NCI-H526 treated with DMSO at 0.1 percent for 48 hours (cell line): ENCODE measurements around the gene IWS1.
A peak's percentile ranks its signal among the peaks of the same experiment; 100 is the strongest.
"Not testable (repeated sequence)": the region's sequence is repeated elsewhere in the genome, so short reads cannot be mapped to it uniquely, and the experiment has no call there.

Experiments
- DNase-seq: peaks from one replicate; lab custom pipeline; 2025; lab: John Stamatoyannopoulos, UW

The IWS1 gene

DNA sequence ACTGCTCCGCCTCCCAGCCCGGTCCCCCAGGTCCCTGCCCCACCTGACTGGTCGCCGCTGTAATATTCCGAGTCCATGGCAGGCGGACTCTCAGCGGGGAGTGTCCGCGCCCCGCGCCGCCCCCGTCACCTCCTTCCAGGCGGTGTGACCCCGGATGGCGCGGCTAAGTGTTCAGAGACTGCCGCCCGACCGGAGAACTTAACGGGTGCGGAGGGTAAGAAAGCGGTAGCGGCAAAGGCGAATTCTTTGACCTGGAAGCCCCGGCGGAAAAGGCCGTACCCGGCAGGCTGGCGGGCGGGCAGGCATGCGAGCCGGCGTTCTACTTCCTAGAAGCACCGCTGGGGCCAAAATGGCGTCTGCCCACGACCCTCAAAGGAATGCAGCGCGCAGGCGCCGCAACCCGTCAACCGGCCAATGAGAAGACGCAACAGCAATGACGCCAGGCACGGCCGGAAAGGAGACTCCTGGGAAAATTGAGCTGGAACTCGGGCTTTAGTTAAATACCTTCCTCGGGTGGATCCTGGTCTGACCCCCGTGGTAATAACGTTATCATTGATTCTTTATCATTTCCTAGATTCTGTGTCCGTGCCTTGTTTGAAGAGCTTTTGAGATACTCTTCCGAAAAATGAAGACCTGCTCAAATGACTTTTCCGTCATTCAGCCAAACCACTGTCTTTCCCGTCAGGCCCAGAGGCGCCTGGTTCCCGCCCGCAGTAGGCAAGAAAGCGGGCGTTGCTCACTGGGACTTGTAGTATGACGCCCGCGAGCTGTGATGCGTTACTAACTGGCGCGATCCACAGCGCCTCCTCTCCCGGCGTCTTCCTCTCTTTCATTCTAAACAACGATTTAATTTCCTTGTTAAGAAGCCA is at the start of gene IWS1:
Gene IWS1 (minus strand): TSS at position 358 of the 869 bp plus-strand sequence. CDS start 281 bp downstream, at position 77.
- DNase-seq = peak; percentile 93

DNA sequence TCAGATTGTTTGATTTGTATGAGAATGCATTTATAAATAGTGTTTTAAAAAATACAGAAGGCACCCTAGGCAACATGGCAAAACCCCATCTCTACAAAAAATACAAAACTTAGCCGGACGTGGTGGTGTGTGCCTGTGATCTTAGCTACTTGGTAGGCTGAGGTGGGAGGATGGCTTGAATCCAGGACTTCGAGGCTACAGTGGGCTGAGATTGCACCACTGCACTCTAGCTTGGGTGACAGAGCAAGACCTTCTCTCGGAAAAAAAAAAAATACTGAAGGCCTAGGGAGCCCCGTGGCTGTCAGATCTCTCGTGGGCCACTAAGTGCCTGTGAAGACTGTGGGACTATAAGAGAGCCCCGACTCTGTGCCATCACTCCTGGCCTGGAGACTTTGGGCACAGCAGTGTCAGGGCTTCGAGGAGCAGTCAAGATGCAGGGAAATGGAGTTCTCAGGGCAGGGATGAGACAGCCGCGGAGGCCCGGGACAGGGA is 49.7 kb upstream of the IWS1 start:
- DNase-seq = no peak

DNA sequence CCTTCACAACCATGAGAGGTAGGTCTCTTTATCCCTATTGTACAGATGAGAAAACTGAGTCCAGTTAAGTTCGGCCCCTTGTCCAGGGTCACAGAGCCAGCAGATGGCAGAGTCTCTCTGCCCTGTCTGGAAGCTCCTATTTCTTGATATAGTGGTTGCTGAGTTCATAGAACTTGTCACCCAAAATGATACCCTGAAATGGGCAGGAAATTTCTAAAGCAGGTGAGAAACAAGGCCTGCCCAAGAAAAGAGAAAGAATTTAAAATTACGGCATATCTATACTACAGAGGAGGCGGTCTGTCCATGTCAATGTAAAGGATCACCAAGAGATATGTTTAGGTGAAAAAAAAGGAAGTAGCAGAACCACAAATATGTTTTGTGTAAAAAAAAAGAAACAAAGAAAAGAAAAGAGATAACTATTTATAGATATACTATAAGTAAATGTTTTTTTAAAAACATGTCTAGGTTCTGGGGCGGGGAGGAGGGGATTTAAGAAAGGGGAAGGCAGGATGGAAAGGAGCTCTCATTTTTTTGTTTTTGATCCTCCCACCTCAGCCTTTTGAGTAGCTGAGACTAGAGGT is 49.0 kb upstream of the IWS1 start:
- DNase-seq = no peak

GRCh38 chr2:127574656-127575055 is 48.4 kb upstream of the IWS1 start:
- no peak for DNase-seq

- no peak for DNase-seq
Observed at GRCh38 chr2:127573771-127574170, 47.5 kb upstream of the IWS1 start.

- no peak for DNase-seq
Observed at GRCh38 chr2:127573298-127573697, 47.0 kb upstream of the IWS1 start.

GRCh38 chr2:127572841-127573240 is 46.6 kb upstream of the IWS1 start:
- DNase-seq = no peak

GRCh38 chr2:127572352-127572751 is 46.1 kb upstream of the IWS1 start:
- not testable (repeated sequence) for DNase-seq

- no peak for DNase-seq
Observed at GRCh38 chr2:127570282-127571250, 44.3 kb upstream of the IWS1 start.

DNA sequence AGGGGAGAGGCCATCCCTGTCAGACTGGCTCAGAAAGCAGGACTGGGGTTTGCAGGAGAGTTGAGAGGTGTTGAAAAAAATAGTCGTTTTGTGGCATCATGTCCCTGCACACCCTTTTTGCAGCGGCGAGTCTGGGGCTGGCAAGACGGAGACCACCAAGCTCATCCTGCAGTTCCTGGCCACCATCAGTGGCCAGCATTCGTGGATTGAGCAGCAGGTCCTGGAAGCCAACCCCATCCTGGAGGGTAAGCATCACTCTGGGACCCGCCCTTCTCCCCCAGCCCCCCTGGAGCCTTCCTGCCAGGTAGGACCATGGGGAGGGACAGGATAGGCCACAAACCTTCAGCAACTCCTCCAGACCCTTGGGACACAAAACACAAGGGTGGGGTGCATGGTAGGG is 43.4 kb upstream of the IWS1 start:
- DNase-seq = no peak

DNA sequence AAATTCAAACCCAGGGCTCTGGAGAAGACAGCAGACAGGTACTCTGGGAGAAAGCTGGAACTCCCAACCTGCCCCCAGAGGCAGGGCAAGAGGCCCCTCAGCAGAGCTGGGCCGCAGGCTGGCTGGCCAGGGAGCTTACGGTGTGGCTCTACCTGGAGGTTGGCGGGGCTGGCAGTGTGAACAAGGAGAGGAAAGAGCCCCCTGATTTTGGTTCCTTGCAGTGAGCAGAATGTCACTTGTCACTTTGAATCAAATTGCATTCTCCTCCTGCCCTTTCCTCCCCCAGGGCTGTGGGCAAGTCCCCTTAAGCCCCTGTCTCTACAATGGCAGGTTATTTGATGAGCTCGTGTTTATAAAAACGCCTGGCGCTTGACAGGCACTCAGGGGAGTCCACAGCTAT is 41.8 kb upstream of the IWS1 start:
- DNase-seq = no peak

GRCh38 chr2:127567351-127567854 is 41.1 kb upstream of the IWS1 start:
- no peak for DNase-seq

GRCh38 chr2:127566576-127566975 is 40.3 kb upstream of the IWS1 start:
- no peak for DNase-seq

DNA sequence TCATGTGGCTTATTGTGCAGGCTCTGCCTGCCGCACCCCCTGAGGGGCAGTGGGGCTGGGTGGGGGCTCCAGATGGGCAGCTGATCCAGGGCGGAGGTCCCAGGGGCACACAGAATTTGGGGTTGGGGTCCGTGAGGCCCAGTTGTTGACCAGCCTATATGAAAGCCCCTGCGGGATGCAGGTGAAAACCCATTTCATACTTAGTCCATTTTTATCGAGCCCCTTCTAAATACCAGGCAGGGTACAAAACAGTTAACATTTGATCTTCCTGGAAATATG is 39.8 kb upstream of the IWS1 start:
- no peak for DNase-seq

DNA sequence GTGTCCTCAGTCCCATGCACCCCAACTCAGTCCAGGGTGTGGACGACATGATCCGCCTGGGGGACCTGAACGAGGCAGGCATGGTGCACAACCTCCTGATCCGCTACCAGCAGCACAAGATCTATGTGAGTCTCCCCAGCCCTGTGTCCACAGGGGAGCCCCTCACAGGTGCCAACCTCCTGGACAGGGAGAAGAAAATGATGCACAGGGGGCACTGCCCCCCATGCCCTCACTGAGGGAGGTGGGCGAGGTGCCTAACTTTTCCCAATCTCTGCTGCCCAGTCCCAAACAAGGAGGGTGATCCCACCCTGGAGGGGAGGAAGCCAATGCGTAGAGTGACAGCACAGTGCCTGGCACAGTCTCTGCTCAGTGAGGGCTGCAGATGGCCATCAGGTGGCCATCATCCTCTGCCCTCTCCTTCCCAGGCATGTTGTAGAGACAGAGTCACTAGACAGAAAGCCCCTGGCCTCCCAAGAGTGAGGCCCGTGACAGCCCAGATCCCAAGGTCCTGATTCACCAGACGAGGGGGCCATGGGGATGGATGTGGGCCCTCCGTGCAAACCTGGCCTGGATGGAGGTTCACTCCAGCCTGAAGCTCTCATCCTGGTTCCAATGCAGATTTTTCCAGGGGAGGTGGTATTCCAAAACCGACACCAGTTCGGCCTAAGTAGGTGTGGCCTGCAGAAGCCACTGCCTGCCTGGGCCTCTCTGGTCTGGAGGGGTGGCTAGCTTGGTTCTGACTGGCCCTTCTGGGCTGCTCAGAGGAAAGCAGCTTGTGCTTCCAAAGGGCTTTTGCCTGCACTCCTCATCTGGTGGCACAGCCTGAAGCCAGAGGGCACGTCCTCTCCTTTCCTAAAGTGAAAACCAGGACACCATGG is 39.2 kb upstream of the IWS1 start:
- DNase-seq = no peak

- no peak for DNase-seq
Observed at GRCh38 chr2:127564429-127565260, 38.4 kb upstream of the IWS1 start.

DNA sequence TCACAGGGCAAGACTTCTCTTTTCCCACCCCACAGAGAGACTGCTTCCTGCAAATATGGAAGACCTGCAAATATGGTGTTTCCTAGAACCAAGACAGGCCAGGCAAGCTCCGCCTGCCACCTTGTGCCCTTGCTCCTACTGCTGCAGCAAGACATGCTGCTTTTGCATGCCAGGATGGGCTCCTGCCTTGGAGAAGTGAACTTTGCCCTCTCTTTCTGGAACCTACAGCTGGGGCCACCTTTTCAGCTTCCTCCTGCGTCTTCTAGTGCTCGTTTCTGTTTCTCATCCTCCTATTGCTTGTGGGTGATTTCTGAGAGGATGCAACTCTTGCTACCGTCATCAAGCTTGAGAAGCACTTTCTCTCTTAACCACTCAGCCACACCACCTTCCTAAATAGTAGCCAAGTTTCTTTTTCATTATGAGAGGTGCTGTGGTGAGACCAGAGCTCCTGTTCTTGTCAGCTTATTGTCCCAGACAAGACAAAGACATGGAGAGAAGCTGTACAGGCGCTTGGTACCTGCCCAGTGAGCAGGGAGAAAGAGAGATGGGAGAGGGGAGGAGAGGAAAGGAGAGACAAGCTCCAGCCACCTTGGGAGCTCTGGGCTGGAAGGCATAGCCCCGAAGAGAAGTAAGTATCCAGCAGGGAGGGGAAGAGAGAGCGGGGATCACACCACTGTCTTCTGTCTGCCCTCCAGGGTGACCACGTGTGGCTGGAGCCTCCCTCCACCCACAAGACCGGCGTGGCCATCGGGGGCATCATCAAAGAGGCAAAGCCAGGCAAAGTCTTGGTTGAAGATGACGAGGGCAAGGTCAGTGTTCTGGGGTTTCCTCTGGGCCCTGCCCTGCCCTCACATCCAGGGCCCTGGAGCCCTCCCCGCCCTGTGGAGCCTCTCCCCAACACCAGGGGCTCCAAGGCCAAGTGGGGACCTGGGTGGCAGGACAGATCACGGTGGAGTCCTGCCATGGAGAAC is 37.5 kb upstream of the IWS1 start:
- no peak for DNase-seq

- no peak for DNase-seq
Observed at GRCh38 chr2:127562936-127563335, 36.6 kb upstream of the IWS1 start.

- DNase-seq = no peak
Observed at GRCh38 chr2:127561371-127561770, 35.1 kb upstream of the IWS1 start.
